Heart right ventricle (tissue), 16 donors: ENCODE results near the gene TIGD4. TPM values are rescaled to one million over a fixed set of nuclear protein-coding genes. Genes with fewer than 3 reads are reported as not detected.

Experiments
- ATAC-seq, 8 donors: fragments of 200-7000 bp; cut with Tn5 transposase; one replicate each; pipeline ENCODE4 v1.9.1; 2020; ENCODE audit warnings: mild to moderate bottlenecking in 8 of 8, moderate library complexity in 8 of 8, moderate number of reproducible peaks in 1 of 8
- DNase-seq, 2 donors: peaks; one replicate each; pipeline ENCODE4 v3.0.0-alpha.2; 2020
- H3K27ac ChIP-seq, 10 donors: fragments of 200-600 bp; sonication (generic) in 2 of 10; one replicate each; pipeline versions ENCODE4 v1.5.0 to v1.8.0; 2020 to 2022; ENCODE audit warnings: mild to moderate bottlenecking in 3 of 10
- H3K27me3 ChIP-seq, 7 donors: fragments of 200-600 bp; one replicate each; pipeline ENCODE4 v1.8.0; 2021 to 2022; ENCODE audit warnings: mild to moderate bottlenecking in 2 of 7
- H3K36me3 ChIP-seq, 9 donors: fragments of 200-600 bp; sonication (generic) in 1 of 9; one replicate each; pipeline versions ENCODE4 v1.5.0 to v1.8.0; 2020 to 2022; ENCODE audit warnings: mild to moderate bottlenecking in 2 of 9
- H3K4me1 ChIP-seq, 9 donors: fragments of 200-600 bp; sonication (generic) in 1 of 9; one replicate each; pipeline versions ENCODE4 v1.5.0 to v1.8.0; 2020 to 2022; ENCODE audit warnings: mild to moderate bottlenecking in 4 of 9
- H3K4me3 ChIP-seq, 10 donors: fragments of 200-600 bp; sonication (generic) in 2 of 10; one replicate each; pipeline versions ENCODE4 v1.5.0 to v1.8.0; 2020 to 2022; ENCODE audit warnings: mild to moderate bottlenecking in 7 of 10, moderate library complexity in 2 of 10
- H3K9me3 ChIP-seq, 11 donors: fragments of 200-600 bp in 10 of 11; sonication (generic) in 2 of 11; one replicate each; pipeline versions ENCODE4 v1.5.0 to v1.8.0; 2013 to 2022; ENCODE audit warnings: mild to moderate bottlenecking in 2 of 11, control low read depth in 1 of 11, moderate library complexity in 1 of 11
- CTCF ChIP-seq, 9 donors: fragments of 200-600 bp; sonication (generic) in 2 of 9; IDR thresholded peaks; one replicate each; pipeline versions ENCODE4 v1.5.0 to v1.8.0; 2021 to 2022; ENCODE audit warnings: antibody characterized with exemption in 9 of 9, mild to moderate bottlenecking in 5 of 9, moderate library complexity in 1 of 9
- WGBS, 2 donors: extraction: QIAGEN DNeasy Blood & Tissue Kit; methylation state at CpG; one replicate each; pipeline ENCODE4 v1.1.7; 2013; ENCODE audit warnings: inconsistent platforms in 1 of 2; 5-methylcytosine and 5-hydroxymethylcytosine counted together
- intact Hi-C, 10 donors: fragments of 100-400 bp; cut with DNase I; formaldehyde crosslinking; loops; one replicate each; pipeline versions ENCODE4 v1.11.1 to v1.14.2; 2022
- polyA plus RNA-seq, 2 donors: library from polyadenylated mRNA; stranded (reverse); fragments of 200-250 nt; gene quantifications; one replicate each; pipeline ENCODE4 v1.2.3, GENCODE V29; 2013
- total RNA-seq, 10 donors: library from RNA; stranded (reverse); fragmentation: NEBNext Ultra II Directional in 3 of 10; extraction: Animal tissue kit (Norgen Biotek cat#: 25700) in 3 of 10; gene quantifications; one replicate each; pipeline versions ENCODE4 v1.2.1 to v1.2.4, GENCODE V29; 2021 to 2023
- donor health status: Arrhythmogenic right ventricular cardiomyopathy.
- donor health status: ischemic (EF 13 %, LVEDD 7.1; RV severe dilation, severe dysfunction).
- donor health status: healthy with polysubstance abuse.
- donor health status: DM: no; HTN: yes; CAD: no.
- donor health status: DM: no; HTN: no; CAD: no.
- donor health status: ischemic (EF 25% LVEDD 6.9; RV normal size, moderate dysfunction).
- donor health status: ischemic (EF 25% LVEDD 5.7; RV mildly dilated, moderate dysfunction).
- donor health status: healthy.
- donor health status: DM: yes; HTN: yes; CAD: no.
- donor health status: Ischemic cardiomyopathy.
- donor health status: ischemic (EF 35%, LVEDD 5.7; RV mildly dilated, moderate dysfunction).
- donor health status: nonischemic (EF 11% LVEDD 7.7; RV severe dilation, severe dysfunction).
- donor health status: DM: yes; HTN: yes; CAD: no.
- donor health status: PGD.
- donor health status: ischemic (EF 29% LVEDD 5.4; RV normal size, mild dysfunction).
- donor health status: nonischemic (EF 23%, LVEDD 6.1; RV moderate dilation, normal function).

The TIGD4 gene
- total and polyA plus RNA-seq, 12 donors = 0.12 to 0.44 (median 0.19) TPM

DNA sequence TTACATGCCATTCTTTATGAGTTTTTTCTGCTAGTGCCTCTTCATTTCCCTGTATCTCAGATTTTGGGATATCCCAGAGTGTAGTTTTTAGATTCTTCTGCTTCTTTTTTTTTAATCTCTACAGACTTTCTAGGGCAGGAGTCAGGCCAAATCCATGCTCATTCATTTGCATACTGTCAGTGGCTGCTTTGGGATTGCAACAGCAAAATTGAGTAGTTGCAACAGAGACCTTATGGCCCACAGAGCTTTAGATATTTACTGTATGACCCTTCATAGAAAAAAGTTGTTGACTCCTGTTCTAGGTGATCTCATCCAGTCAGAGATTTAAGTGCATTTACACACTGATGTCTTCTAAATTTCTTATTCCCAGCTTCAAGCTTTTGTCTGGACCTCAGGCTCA is 35.5 kb upstream of the TIGD4 start:
- H3K36me3 ChIP-seq = peaks cover 0 to 14% (median 0%) of the 10 kb centered on the region in 9 donors
- peaks cover 0 to 25% (median 4%) of the 10 kb centered on the region in 9 donors for H3K4me1 ChIP-seq
- H3K9me3 ChIP-seq = peaks cover 0 to 40% (median 2%) of the 10 kb centered on the region in 11 donors
- no peak for DNase-seq
- ATAC-seq = no peak
- no peaks in the 10 kb centered on the region for H3K27me3 ChIP-seq
- intact Hi-C loops = no loop called here
- no peak overlapping the region for H3K4me3 ChIP-seq
- no peak overlapping the region for H3K27ac ChIP-seq
- no peak for TF ChIP-seq CTCF (IDR thresholded peaks at IDR 0.05)

DNA sequence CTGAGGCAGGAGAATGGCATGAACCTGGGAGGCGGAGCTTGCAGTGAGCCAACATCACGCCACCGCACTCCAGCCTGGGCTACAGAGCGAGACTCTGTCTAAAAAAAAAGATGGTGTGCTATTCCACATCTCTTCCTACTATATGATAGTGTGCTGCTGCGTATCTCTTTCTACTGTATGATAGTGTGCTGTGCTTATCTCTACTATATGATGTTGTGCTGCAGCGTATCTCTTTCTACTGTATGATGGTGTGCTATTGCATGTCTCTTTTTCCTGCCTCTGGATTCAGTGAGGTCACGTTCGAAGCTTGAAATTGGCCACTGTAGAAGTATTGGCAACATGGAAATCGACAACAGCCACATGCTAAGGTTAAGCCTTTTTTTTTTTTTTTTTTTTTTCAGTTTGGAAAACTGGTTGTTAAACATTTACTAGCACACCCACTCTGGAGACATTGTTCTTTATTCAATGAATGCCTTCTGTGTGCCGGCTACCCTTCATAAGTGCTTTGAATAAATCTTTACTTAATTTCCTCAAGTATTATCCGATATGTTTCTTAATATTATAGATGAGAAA is 31.3 kb upstream of the TIGD4 start:
- Histone ChIP-seq H3K27me3 (no peaks in the 10 kb centered on the region), H3K36me3 (peaks cover 0 to 9% (median 0%) of the 10 kb centered on the region in 9 donors), H3K4me1 (peaks cover 0 to 17% (median 0%) of the 10 kb centered on the region in 9 donors), H3K9me3 (peaks cover 0 to 24% (median 2%) of the 10 kb centered on the region in 11 donors), H3K27ac (no peak overlapping the region), H3K4me3 (no peak overlapping the region)
- ATAC-seq (no peak), DNase-seq (no peak)
- intact Hi-C loops = no loop called here
- TF ChIP-seq CTCF (IDR thresholded peaks at IDR 0.05) = no peak
- 90 to 92% methylated on average over 11 of the region's 11 CpGs for WGBS, 2 donors

GRCh38 chr4:152808670-152809069 is 29.1 kb upstream of the TIGD4 start:
- Histone ChIP-seq H3K27me3 (no peaks in the 10 kb centered on the region), H3K4me1 (peaks cover 0 to 17% (median 0%) of the 10 kb centered on the region in 9 donors), H3K9me3 (peaks cover 0 to 10% (median under 1%) of the 10 kb centered on the region in 11 donors), H3K4me3 (no peak overlapping the region), H3K36me3 (no peaks in the 10 kb centered on the region), H3K27ac (no peak overlapping the region)
- WGBS, 2 donors = 95 to 98% methylated on average over 8 of the region's 8 CpGs
- no peak for ATAC-seq
- no peak for TF ChIP-seq CTCF (IDR thresholded peaks at IDR 0.05)
- DNase-seq = no peak
- intact Hi-C loops = no loop called here

- DNase-seq (no peak), ATAC-seq (no peak)
- H3K27ac ChIP-seq = no peak overlapping the region
- H3K4me1 ChIP-seq = peaks cover 0 to 17% (median 10%) of the 10 kb centered on the region in 9 donors
- 83 to 90% methylated on average over 3 of the region's 3 CpGs for WGBS, 2 donors
- peaks cover 0 to 3% (median 0%) of the 10 kb centered on the region in 11 donors for H3K9me3 ChIP-seq
- intact Hi-C loops = no loop called here
- TF ChIP-seq CTCF (IDR thresholded peaks at IDR 0.05) = no peak
- no peaks in the 10 kb centered on the region for H3K27me3 ChIP-seq
- no peaks in the 10 kb centered on the region for H3K36me3 ChIP-seq
- H3K4me3 ChIP-seq = no peak overlapping the region
Observed at GRCh38 chr4:152807294-152807829, 27.8 kb upstream of the TIGD4 start.
